Urinary bladder (tissue), 4 donors: ENCODE results near the gene NKX3-2. TPM values are rescaled to one million over a fixed set of nuclear protein-coding genes. Genes with fewer than 3 reads are reported as not detected.
"Not testable (repeated sequence)": the region's sequence is repeated elsewhere in the genome, so short reads cannot be mapped to it uniquely, and the experiment has no call there.

Experiments used
- DNase-seq: peaks from one replicate; pipeline ENCODE4 v3.0.0-alpha.2; 2015; ENCODE audit errors: extremely low spot score
- H3K27ac ChIP-seq: one replicate; pipeline ENCODE4 v1.5.1; 2013; ENCODE audit warnings: low read depth, mild to moderate bottlenecking, moderate library complexity
- H3K36me3 ChIP-seq: one replicate; pipeline ENCODE4 v1.6.1; 2013; ENCODE audit warnings: mild to moderate bottlenecking, moderate library complexity; ENCODE audit not compliant: insufficient read depth
- H3K4me1 ChIP-seq: one replicate; pipeline ENCODE4 v1.6.1; 2013; ENCODE audit warnings: mild to moderate bottlenecking, moderate library complexity; ENCODE audit not compliant: insufficient read depth
- H3K4me3 ChIP-seq: one replicate; pipeline ENCODE4 v1.5.1; 2013; ENCODE audit warnings: low read depth, low read length
- WGBS: extraction: QIAGEN DNeasy Blood & Tissue Kit; methylation state at CpG from one replicate; pipeline ENCODE4 v1.1.7; 2013; 5-methylcytosine and 5-hydroxymethylcytosine counted together
- polyA plus RNA-seq: library from polyadenylated mRNA; stranded (reverse); fragments of 200-250 nt; gene quantifications from one replicate; pipeline ENCODE4 v1.2.3, GENCODE V29; 2013
- total RNA-seq: library from RNA; depleted of rRNA; stranded (reverse); fragments of >200 nt; gene quantifications from one replicate; pipeline ENCODE4 v1.2.3, GENCODE V29; 2014
- donor health status: healthy with polysubstance abuse.
- donor health status: healthy.

The NKX3-2 gene
- total RNA-seq, result 0.37 TPM
- polyA plus RNA-seq, result not detected

DNA sequence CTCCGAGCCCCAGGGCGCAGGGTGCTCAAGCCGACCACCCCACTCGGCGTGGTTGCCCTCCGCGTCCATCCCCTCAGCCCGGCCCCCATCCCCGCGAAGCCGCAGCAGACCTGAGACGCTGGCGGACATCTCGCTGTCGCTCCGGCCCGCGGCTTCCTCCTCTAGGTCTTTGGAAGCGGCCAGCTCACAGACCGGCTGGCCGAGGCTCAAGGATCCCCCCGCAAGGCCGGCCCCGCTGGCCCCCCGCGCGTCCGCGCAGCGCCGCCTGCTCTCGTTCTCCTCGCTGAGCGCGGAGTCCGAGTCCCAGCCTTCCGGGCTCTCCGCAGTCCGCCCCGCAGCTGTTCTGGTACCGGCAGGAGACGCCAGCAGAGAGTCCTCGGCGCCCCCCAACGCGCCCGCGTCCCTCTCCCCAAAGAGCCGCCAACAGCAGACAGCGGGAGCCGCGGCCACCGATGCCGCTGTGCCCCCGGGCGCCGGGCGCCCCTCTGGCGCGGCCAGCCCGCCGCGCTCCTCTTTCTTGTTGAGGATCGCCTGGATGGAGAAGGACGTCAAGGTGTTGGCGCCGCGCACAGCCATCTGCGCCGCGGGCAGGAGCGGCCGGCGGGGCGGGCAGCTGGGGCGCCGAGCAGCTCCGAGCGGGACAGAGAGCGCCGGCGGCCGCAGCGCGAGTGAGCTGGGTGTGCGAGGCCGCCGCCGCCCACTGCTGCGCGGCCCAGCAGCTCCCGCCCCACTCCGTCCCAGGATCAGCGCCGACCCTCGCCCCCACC lies at the start of gene NKX3-2:
TSS of gene NKX3-2 (minus strand) at position 670 of the 767 bp plus-strand sequence. CDS start at position 576, 94 bp downstream.
- 2% methylated on average over 96 of the region's 96 CpGs for WGBS
- DNase-seq, result no peak

GRCh38 chr4:13592220-13592619 lies 47.9 kb upstream of the NKX3-2 start:
- WGBS, result 81% methylated on average over 4 of the region's 4 CpGs
- Histone ChIP-seq H3K36me3 (peaks cover 7% of the 10 kb centered on the region), H3K4me1 (no peaks in the 10 kb centered on the region), H3K4me3 (no peak overlapping the region), H3K27ac (no peak overlapping the region)
- no peak for DNase-seq

More for the DNA sequence above, at the start of gene NKX3-2:
- no peak within 1 kb of the TSS for H3K27ac ChIP-seq
- H3K36me3 ChIP-seq, result no peaks in the 10 kb centered on the region
- peak within 1 kb of the TSS; percentile 51 for H3K4me3 ChIP-seq
- H3K4me1 ChIP-seq, result peaks cover 2% of the 10 kb centered on the region

DNA sequence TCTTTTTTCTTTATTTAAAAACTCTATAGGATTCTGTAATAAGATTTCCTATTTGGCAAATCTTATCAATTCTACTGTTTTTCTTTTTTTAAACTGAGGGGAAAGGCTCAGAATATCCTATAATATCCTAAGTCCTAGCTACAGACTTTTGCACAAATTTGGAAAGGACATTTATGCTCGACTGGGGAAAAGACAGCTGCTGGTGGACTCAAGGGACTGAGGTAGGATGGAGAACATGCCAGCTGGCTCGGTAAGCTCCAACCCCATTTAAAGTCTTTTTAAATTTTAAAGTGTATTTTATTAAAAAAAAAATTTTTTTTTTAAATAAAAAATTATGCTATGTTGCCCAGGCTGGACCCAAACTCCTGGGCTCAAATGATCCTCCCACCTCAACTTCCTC lies 46.5 kb upstream of the NKX3-2 start:
- no peak for DNase-seq
- WGBS, result 78% methylated on average over 2 of the region's 2 CpGs
- no peaks in the 10 kb centered on the region for H3K4me1 ChIP-seq
- H3K36me3 ChIP-seq, result peaks cover 7% of the 10 kb centered on the region
- no peak overlapping the region for H3K4me3 ChIP-seq
- H3K27ac ChIP-seq, result no peak overlapping the region

GRCh38 chr4:13588954-13589353 lies 44.6 kb upstream of the NKX3-2 start:
- Histone ChIP-seq H3K36me3 (peaks cover 9% of the 10 kb centered on the region), H3K4me1 (no peaks in the 10 kb centered on the region), H3K27ac (no peak overlapping the region), H3K4me3 (no peak overlapping the region)
- DNase-seq, result no peak

DNA sequence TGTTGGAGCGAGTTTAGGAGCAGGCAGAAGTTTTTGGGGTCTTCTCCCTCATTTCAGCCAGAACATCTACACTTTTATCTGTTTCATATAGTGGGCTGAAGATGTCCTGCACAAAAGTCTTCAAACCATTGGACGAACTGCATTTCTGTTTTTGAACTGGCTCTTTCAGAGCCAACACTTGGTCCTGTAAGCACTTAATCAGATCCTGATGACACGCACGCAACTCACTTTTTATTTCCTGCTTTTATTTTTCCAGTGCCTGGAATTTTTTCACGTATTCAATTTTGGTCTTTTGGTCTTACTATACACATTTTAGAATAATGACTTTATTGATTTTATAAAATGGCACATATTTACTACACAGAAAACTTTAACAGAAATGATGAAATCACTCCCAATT lies 40.2 kb upstream of the NKX3-2 start:
- Histone ChIP-seq H3K36me3 (peaks cover 9% of the 10 kb centered on the region), H3K27ac (no peak overlapping the region), H3K4me3 (no peak overlapping the region), H3K4me1 (no peaks in the 10 kb centered on the region)
- no peak for DNase-seq
- WGBS, result 92% methylated on average over 5 of the region's 5 CpGs

- Histone ChIP-seq H3K4me1 (no peaks in the 10 kb centered on the region), H3K27ac (no peak overlapping the region), H3K4me3 (no peak overlapping the region), H3K36me3 (peaks cover 12% of the 10 kb centered on the region)
- DNase-seq, result no peak
- WGBS, result 94% methylated on average over 2 of the region's 2 CpGs
Observed at GRCh38 chr4:13580036-13580435, 35.7 kb upstream of the NKX3-2 start.

- H3K4me1 ChIP-seq, result no peaks in the 10 kb centered on the region
- no peak overlapping the region for H3K4me3 ChIP-seq
- DNase-seq, result no peak
- no peak overlapping the region for H3K27ac ChIP-seq
- 98% methylated on average over 3 of the region's 3 CpGs for WGBS
- H3K36me3 ChIP-seq, result peaks cover 10% of the 10 kb centered on the region
Observed at GRCh38 chr4:13577660-13578059, 33.4 kb upstream of the NKX3-2 start.

- WGBS, result 90% methylated on average over 2 of the region's 2 CpGs
- H3K4me1 ChIP-seq, result no peaks in the 10 kb centered on the region
- peaks cover 11% of the 10 kb centered on the region for H3K36me3 ChIP-seq
- no peak for DNase-seq
- H3K27ac ChIP-seq, result no peak overlapping the region
- no peak overlapping the region for H3K4me3 ChIP-seq
Observed at GRCh38 chr4:13570916-13571315, 26.6 kb upstream of the NKX3-2 start.

- whole genome bisulfite sequencing, result 95% methylated on average over 5 of the region's 5 CpGs
- H3K4me3 ChIP-seq, result no peak overlapping the region
- no peak overlapping the region for H3K27ac ChIP-seq
- H3K4me1 ChIP-seq, result no peaks in the 10 kb centered on the region
- DNase-seq, result no peak
- H3K36me3 ChIP-seq, result peaks cover 7% of the 10 kb centered on the region
Observed at GRCh38 chr4:13567125-13567524, 22.8 kb upstream of the NKX3-2 start.

- Histone ChIP-seq H3K36me3 (peaks cover under 1% of the 10 kb centered on the region), H3K27ac (no peak overlapping the region), H3K4me3 (no peak overlapping the region), H3K4me1 (no peaks in the 10 kb centered on the region)
- no peak for DNase-seq
- WGBS, result 80% methylated on average over 1 of the region's 1 CpG
Observed at GRCh38 chr4:13562876-13563275, 18.6 kb upstream of the NKX3-2 start.

DNA sequence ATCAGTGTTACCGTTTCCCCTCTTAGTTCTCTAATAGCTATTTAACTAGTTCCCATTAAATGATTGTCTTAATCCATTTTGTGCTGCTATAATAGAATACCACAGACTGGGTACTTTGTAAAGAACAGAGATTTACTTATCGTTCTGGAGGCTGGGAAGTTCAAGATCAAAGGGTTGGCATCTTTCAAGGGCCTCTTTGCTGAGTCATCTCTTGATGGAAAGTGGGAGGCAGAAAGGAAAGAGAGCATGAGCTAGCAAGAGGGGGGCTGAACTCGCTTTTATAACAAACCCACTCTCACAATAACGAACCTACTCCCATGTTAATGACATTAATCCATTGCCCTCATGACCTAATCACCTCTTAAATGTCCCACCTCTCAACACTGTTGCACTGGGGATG lies 17.4 kb upstream of the NKX3-2 start:
- H3K36me3 ChIP-seq, result no peaks in the 10 kb centered on the region
- H3K4me3 ChIP-seq, result no peak overlapping the region
- no peaks in the 10 kb centered on the region for H3K4me1 ChIP-seq
- no peak overlapping the region for H3K27ac ChIP-seq
- no peak for DNase-seq
- WGBS, result 46% methylated on average over 4 of the region's 4 CpGs

DNA sequence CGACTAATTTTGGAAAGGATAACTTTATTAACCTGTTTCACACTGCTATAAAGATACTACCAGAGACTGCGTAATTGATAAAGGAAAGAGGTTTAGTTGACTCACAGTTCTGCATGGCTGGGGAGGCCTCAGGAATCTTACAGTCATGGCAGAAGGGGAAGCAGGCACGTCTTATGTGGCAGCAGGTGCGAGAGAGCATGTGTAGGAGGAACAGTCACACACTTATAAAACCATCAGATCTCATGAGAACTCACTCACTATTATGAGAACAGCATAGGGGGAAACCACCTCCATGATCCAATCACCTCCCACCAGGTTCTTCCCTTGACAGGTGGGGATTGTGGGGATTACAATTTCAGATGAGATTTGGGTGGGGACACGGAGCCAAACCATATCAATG lies 15.8 kb upstream of the NKX3-2 start:
- DNase-seq, H3K36me3 ChIP-seq, H3K27ac ChIP-seq, H3K4me3 ChIP-seq, H3K4me1 ChIP-seq: not testable (repeated sequence)
- 60% methylated on average over 5 of the region's 5 CpGs for WGBS

GRCh38 chr4:13559413-13559812 lies 15.1 kb upstream of the NKX3-2 start:
- Histone ChIP-seq H3K4me3 (no peak overlapping the region), H3K36me3 (no peaks in the 10 kb centered on the region), H3K27ac (no peak overlapping the region), H3K4me1 (no peaks in the 10 kb centered on the region)
- WGBS, result 5% methylated on average over 2 of the region's 2 CpGs
- DNase-seq, result no peak

- H3K4me3 ChIP-seq, result no peak overlapping the region
- WGBS, result 71% methylated on average over 1 of the region's 1 CpG
- no peaks in the 10 kb centered on the region for H3K36me3 ChIP-seq
- DNase-seq, result no peak
- H3K4me1 ChIP-seq, result no peaks in the 10 kb centered on the region
- H3K27ac ChIP-seq, result no peak overlapping the region
Observed at GRCh38 chr4:13558881-13559280, 14.6 kb upstream of the NKX3-2 start.
